Panc1 (cell line): Measurements from ENCODE around the gene ZNF675. TPM values are rescaled to one million over a fixed set of nuclear protein-coding genes. Genes with fewer than 3 reads are reported as not detected.

Source experiments
- ATAC-seq: fragments of 200-7000 bp; cut with Tn5 transposase; 2 replicates; pipeline ENCODE4 v1.9.1; 2020; ENCODE audit warnings: mild to moderate bottlenecking, moderate library complexity
- BruUV-seq: library from RNA; stranded (reverse); fragments of 400-500 nt; replicated peaks from 2 replicates; lab custom pipeline; 2021; lab: Mats Ljungman, UMichigan
- CTCF ChIA-PET: fragments of 300-600 bp; sonication (Branson Sonifier 250); formaldehyde crosslinking; loops from one replicate; lab custom pipeline; 2022; ENCODE audit warnings: antibody characterized with exemption; lab: Charles Lee
- POLR2A ChIA-PET: fragments of 300-600 bp; sonication (Branson Sonifier 250); formaldehyde crosslinking; loops from one replicate; lab custom pipeline; 2022; ENCODE audit warnings: antibody characterized with exemption; lab: Charles Lee
- DNase-seq: peaks from one replicate; pipeline ENCODE4 v3.0.0-alpha.2; 2010; ENCODE audit warnings: low read depth, low spot score
- H3K27ac ChIP-seq: 2 replicates; pipeline ENCODE4 v1.5.1; 2011; ENCODE audit warnings: mild to moderate bottlenecking, low read length, inconsistent platforms
- H3K27me3 ChIP-seq: fragments of 200-500 bp; sonication (Bioruptor generic); 2 replicates; pipeline ENCODE4 v1.6.0; 2014; ENCODE audit warnings: low read length, inconsistent platforms; ENCODE audit not compliant: control insufficient read depth, insufficient read depth
- H3K36me3 ChIP-seq: fragments of 200-500 bp; sonication (Bioruptor generic); 2 replicates; pipeline ENCODE4 v1.5.1; 2014; ENCODE audit warnings: inconsistent platforms, mild to moderate bottlenecking, low read length, moderate library complexity; ENCODE audit not compliant: control insufficient read depth, insufficient read depth
- H3K4me1 ChIP-seq: 2 replicates; pipeline ENCODE4 v1.5.1; 2011; ENCODE audit warnings: inconsistent platforms, mild to moderate bottlenecking, low read length, moderate library complexity; ENCODE audit not compliant: control insufficient read depth, insufficient read depth
- H3K4me3 ChIP-seq, 2 experiments: 2 replicates each; pipeline ENCODE4 v1.5.1; 2011 to 2012; ENCODE audit warnings: low read depth in 2 of 2, low read length in 2 of 2, mild to moderate bottlenecking in 2 of 2, inconsistent platforms in 1 of 2, moderate library complexity in 1 of 2
- H3K9me3 ChIP-seq: fragments of 200-500 bp; sonication (Bioruptor generic); 2 replicates; pipeline ENCODE4 v1.5.1; 2014; ENCODE audit warnings: low read depth, mild to moderate bottlenecking, inconsistent platforms, low read length, moderate library complexity; ENCODE audit not compliant: control insufficient read depth, insufficient read depth
- POLR2AphosphoS5 ChIP-seq: IDR thresholded peaks from 2 replicates; pipeline ENCODE4 v1.6.1; 2012; ENCODE audit warnings: mild to moderate bottlenecking, low read depth, low read length, moderate library complexity
- REST ChIP-seq, 2 experiments: IDR thresholded peaks; 2 replicates each; pipeline ENCODE4 v1.6.1; 2011 to 2012; ENCODE audit warnings: low read depth in 2 of 2, control low read depth in 1 of 2, low read length in 1 of 2, mild to moderate bottlenecking in 1 of 2, moderate library complexity in 1 of 2; ENCODE audit not compliant: insufficient read depth in 1 of 2
- SIN3A ChIP-seq: IDR thresholded peaks from 2 replicates; pipeline ENCODE4 v1.6.1; 2012; ENCODE audit warnings: low read depth, mild to moderate bottlenecking, low read length, moderate library complexity, borderline replicate concordance; ENCODE audit not compliant: insufficient read depth
- TCF7L2 ChIP-seq: IDR thresholded peaks from 2 replicates; pipeline ENCODE4 v1.6.1; 2011; ENCODE audit warnings: mild to moderate bottlenecking, low read depth, low read length, inconsistent platforms
- in situ Hi-C: cut with HindIII; loops from 2 replicates; pipeline ENCODE4 v1.10.0; 2016; ENCODE audit warnings: low sequenced_read_pairs, low pct_unique_long_range_greater_than_20kb
- intact Hi-C: fragments of 100-400 bp; cut with micrococcal nuclease; formaldehyde crosslinking; loops from one replicate; pipeline ENCODE4 v1.10.0; 2022; ENCODE audit not compliant: unreplicated experiment
- total RNA-seq: library from RNA; stranded (reverse); gene quantifications from one replicate; pipeline ENCODE4 v1.2.1, GENCODE V29; 2021; ENCODE audit not compliant: unreplicated experiment
- TF ChIP-seq, protein P1 (sequence below): fragments of 450-650 bp; IDR thresholded peaks from 2 replicates; pipeline ENCODE4 v1.5.1; 2017; ENCODE audit warnings: mild to moderate bottlenecking

Gene ZNF675
- total RNA-seq, 1 experiment from 2014 or later: 11.2 TPM

DNA sequence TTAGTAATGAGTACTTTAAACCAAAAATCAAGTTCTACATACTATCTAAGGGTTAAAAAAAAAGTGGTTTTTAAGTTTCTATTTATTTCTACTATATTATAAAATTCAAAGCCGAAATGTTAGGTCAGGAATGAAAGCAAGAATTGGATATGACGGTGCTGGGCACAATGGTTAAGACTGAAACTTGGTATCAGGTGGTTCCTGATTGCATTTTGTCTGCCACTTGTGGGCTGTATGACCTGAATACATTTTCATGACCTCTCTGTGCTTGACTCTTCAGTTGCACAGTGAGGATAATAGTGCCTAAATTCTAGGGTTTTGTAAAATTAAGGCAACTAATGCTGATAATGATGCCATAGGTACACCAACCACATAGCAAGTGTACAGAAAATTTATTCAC is 22.3 kb upstream of the ZNF675 start:
- TF ChIP-seq, protein P1, sequence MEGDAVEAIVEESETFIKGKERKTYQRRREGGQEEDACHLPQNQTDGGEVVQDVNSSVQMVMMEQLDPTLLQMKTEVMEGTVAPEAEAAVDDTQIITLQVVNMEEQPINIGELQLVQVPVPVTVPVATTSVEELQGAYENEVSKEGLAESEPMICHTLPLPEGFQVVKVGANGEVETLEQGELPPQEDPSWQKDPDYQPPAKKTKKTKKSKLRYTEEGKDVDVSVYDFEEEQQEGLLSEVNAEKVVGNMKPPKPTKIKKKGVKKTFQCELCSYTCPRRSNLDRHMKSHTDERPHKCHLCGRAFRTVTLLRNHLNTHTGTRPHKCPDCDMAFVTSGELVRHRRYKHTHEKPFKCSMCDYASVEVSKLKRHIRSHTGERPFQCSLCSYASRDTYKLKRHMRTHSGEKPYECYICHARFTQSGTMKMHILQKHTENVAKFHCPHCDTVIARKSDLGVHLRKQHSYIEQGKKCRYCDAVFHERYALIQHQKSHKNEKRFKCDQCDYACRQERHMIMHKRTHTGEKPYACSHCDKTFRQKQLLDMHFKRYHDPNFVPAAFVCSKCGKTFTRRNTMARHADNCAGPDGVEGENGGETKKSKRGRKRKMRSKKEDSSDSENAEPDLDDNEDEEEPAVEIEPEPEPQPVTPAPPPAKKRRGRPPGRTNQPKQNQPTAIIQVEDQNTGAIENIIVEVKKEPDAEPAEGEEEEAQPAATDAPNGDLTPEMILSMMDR: no peak
- TF ChIP-seq SIN3A (no peak), REST (IDR thresholded peaks at IDR 0.05; ENCODE audit: insufficient read depth in 1 of 2, low read depth in 2 of 2, low read length in 1 of 2) (no peak), TCF7L2 (no peak)
- no peaks in the 10 kb centered on the region for H3K36me3 ChIP-seq
- DNase-seq: no peak
- POLR2A ChIA-PET: no interaction called here
- H3K4me3 ChIP-seq: no peak overlapping the region
- H3K27ac ChIP-seq: no peak overlapping the region
- H3K27me3 ChIP-seq: no peaks in the 10 kb centered on the region
- H3K9me3 ChIP-seq: no peaks in the 10 kb centered on the region
- in situ Hi-C loops: no loop called here
- CTCF ChIA-PET: interaction anchor here (0.6 kb wide), 1 partner anchor 322 kb away, joined by 9 read pairs; no protein-coding TSS in a partner anchor
- no peaks in the 10 kb centered on the region for H3K4me1 ChIP-seq
- ATAC-seq: no peak
- no TSS peak for BruUV-seq
- intact Hi-C loops: no loop called here

GRCh38 chr19:23706657-23707056 is 19.6 kb upstream of the ZNF675 start:
- POLR2A ChIA-PET: no interaction called here
- no TSS peak for BruUV-seq

More at GRCh38 chr19:23706657-23707056, 19.6 kb upstream of the ZNF675 start:
- intact Hi-C loops (no loop called here), in situ Hi-C loops (no loop called here)
- DNase-seq (no peak), ATAC-seq (no peak)
- Histone ChIP-seq H3K4me1 (no peaks in the 10 kb centered on the region), H3K9me3 (no peaks in the 10 kb centered on the region), H3K36me3 (no peaks in the 10 kb centered on the region), H3K4me3 (no peak overlapping the region), H3K27ac (no peak overlapping the region), H3K27me3 (no peaks in the 10 kb centered on the region)
- TF ChIP-seq POLR2AphosphoS5 (no peak), SIN3A (no peak), REST (IDR thresholded peaks at IDR 0.05; ENCODE audit: insufficient read depth in 1 of 2, low read depth in 2 of 2, low read length in 1 of 2) (no peak), TCF7L2 (no peak)
- TF ChIP-seq, protein P1: no peak
- CTCF ChIA-PET: no interaction called here
